H1 (cell line): ENCODE measurements around the gene RAB26.
"Not testable (repeated sequence)": the region's sequence is repeated elsewhere in the genome, so short reads cannot be mapped to it uniquely, and the experiment has no call there.

Experiments
- FOSL1 ChIP-seq: IDR thresholded peaks from 2 replicates; pipeline ENCODE4 v1.6.1; 2011; ENCODE audit warnings: mild to moderate bottlenecking, low read depth, low read length, moderate library complexity; ENCODE audit not compliant: insufficient read depth
- TBP ChIP-seq: IDR thresholded peaks from 2 replicates; pipeline ENCODE4 v1.6.1; 2011; ENCODE audit warnings: low read depth, low read length, improper control_type of control experiment

DNA sequence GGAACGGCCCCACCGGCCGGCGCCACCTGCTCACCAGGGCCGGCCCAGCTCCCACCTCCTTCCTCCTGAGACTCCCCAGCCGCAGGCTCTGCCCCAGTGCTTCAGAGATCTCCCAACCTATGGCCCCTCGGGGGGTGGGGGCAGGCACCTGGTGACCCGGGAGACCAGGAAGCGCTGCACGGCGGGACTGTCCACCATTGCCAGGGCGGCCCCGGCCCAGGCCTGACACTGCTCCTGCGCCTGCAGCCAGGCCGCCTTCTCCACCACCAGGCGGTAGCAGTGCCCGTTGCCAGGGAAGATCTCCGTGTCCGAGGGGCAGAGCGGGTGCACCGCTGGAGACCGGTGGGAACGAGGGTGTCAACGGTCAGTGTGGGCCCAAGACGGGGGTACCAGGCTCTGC lies 31.1 kb upstream of the RAB26 start:
- not testable (repeated sequence) for TF ChIP-seq FOSL1, TBP
